GM21786 (cell line): ENCODE measurements around the gene MYL9.
"Not testable (repeated sequence)": the region's sequence is repeated elsewhere in the genome, so short reads cannot be mapped to it uniquely, and the experiment has no call there.

Source experiments
- ATAC-seq: cut with Tn5 transposase; IDR thresholded peaks from one replicate; pipeline ENCODE4 v1.9.1; 2021; ENCODE audit not compliant: unreplicated experiment

MYL9 gene

GRCh38 chr20:36541227-36541767, at the start of gene MYL9:
MYL9 (plus strand) TSS chr20:36541519; CDS start chr20:36544885, 3,366 bp downstream.
- ATAC-seq, result no peak

GRCh38 chr20:36491901-36492617, 49.3 kb upstream of the MYL9 start:
- ATAC-seq, result no peak

- no peak for ATAC-seq
Measured at GRCh38 chr20:36493051-36493800, 48.1 kb upstream of the MYL9 start.

- no peak for ATAC-seq
Measured at GRCh38 chr20:36493801-36494114, 47.6 kb upstream of the MYL9 start.

GRCh38 chr20:36496707-36497669, 44.3 kb upstream of the MYL9 start:
- ATAC-seq, result no peak

GRCh38 chr20:36497856-36498255, 43.5 kb upstream of the MYL9 start:
- ATAC-seq, result no peak

- no peak for ATAC-seq
Measured at GRCh38 chr20:36498386-36499179, 42.7 kb upstream of the MYL9 start.

GRCh38 chr20:36499211-36499610, 42.1 kb upstream of the MYL9 start:
- ATAC-seq, result no peak

GRCh38 chr20:36499723-36500501, 41.4 kb upstream of the MYL9 start:
- ATAC-seq, result no peak

- no peak for ATAC-seq
Measured at GRCh38 chr20:36501367-36502006, 39.8 kb upstream of the MYL9 start.

- ATAC-seq, result no peak
Measured at GRCh38 chr20:36504295-36504694, 37.0 kb upstream of the MYL9 start.

GRCh38 chr20:36506253-36506652, 35.1 kb upstream of the MYL9 start:
- ATAC-seq, result no peak

GRCh38 chr20:36507746-36508145, 33.6 kb upstream of the MYL9 start:
- ATAC-seq, result no peak

- ATAC-seq, result no peak
Measured at GRCh38 chr20:36519012-36519719, 22.2 kb upstream of the MYL9 start.

- no peak for ATAC-seq
Measured at GRCh38 chr20:36519944-36520343, 21.4 kb upstream of the MYL9 start.

- ATAC-seq, result no peak
Measured at GRCh38 chr20:36521526-36521925, 19.8 kb upstream of the MYL9 start.

- ATAC-seq, result not testable (repeated sequence)
Measured at GRCh38 chr20:36522412-36522811, 18.9 kb upstream of the MYL9 start.

- ATAC-seq, result no peak
Measured at GRCh38 chr20:36523341-36523740, 18.0 kb upstream of the MYL9 start.
